GM18508 (cell line): Measurements from ENCODE around the gene TNFSF11.

Source experiments
- ATAC-seq: cut with Tn5 transposase; IDR thresholded peaks from one replicate; pipeline ENCODE4 v1.9.1; 2021; ENCODE audit warnings: moderate number of reproducible peaks; ENCODE audit not compliant: insufficient read depth, unreplicated experiment

Gene TNFSF11, protein sequence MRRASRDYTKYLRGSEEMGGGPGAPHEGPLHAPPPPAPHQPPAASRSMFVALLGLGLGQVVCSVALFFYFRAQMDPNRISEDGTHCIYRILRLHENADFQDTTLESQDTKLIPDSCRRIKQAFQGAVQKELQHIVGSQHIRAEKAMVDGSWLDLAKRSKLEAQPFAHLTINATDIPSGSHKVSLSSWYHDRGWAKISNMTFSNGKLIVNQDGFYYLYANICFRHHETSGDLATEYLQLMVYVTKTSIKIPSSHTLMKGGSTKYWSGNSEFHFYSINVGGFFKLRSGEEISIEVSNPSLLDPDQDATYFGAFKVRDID

DNA sequence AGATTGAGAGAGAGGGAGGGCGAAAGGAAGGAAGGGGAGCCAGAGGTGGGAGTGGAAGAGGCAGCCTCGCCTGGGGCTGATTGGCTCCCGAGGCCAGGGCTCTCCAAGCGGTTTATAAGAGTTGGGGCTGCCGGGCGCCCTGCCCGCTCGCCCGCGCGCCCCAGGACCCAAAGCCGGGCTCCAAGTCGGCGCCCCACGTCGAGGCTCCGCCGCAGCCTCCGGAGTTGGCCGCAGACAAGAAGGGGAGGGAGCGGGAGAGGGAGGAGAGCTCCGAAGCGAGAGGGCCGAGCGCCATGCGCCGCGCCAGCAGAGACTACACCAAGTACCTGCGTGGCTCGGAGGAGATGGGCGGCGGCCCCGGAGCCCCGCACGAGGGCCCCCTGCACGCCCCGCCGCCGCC lies at the start of gene TNFSF11:
TSS of gene TNFSF11 (plus strand) at position 142 of the 400 bp plus-strand sequence. CDS start at position 294, 152 bp downstream.
- ATAC-seq, result no peak

DNA sequence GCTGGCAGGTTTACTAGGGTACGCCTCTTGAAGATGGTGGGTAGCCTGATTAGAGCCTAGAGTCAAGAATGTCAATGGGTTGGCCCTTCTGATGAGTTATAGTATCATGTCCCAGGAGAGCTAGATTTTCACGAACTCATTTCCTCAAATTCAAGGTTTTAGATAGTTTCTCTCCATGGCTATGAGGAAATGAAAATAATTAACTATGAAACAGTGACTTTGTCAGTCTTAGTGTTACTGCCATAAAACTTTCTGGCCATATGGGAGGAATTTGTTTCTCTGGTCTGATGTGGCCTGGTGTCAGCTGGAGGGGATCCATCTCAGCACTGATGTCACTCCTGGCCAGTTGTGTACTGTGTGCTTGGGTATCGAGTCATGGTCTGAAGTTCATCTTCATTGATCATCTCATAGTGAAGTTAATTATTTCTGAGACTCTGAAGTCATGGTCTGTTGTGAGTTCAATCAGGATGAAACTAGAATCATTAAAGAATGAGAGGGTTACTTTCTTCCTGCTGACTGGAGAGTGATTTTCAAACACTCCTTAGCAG lies 49.4 kb upstream of the TNFSF11 start:
- ATAC-seq, result peak; percentile 84

DNA sequence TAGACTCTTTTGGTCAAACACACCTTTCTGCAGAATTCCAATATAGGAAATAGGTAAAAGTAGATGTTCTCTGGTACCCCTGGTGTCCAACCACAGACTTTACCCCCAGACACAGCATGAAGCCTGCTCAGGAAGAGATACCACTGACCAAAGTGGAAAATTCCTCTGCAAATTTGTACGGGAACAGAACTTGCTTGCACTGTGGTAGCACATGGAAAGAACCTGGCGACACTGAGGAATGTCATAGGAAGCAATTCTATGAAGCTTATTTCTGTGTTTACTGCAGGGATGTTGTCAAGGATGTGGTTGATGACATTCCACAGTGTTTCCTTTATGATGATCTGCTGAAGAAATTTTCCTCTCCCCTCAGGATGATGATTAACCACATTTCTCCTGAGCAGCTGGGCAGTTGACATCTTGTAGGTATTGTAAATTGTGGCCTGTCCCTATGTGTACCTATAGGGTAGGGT lies 48.9 kb upstream of the TNFSF11 start:
- no peak for ATAC-seq

DNA sequence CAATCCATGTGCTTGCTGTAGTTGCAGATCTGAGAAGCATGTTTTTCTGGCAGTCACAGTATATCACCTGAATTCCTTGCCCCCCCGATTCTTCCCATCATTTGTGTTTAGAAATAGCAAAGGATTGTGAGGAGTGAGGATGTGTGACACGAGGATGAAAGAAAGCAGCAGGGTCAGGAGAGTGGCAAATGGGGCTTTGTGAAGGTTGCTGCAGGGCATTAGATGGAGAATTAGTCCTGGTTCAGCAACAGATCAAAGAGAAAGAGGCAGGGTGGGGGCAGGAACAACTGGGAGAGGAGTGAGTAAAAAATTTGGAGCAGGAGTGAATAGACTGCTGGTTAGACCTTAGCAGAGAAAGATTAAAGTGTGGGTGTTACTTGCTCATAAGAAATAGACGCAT lies 47.7 kb upstream of the TNFSF11 start:
- ATAC-seq, result no peak

DNA sequence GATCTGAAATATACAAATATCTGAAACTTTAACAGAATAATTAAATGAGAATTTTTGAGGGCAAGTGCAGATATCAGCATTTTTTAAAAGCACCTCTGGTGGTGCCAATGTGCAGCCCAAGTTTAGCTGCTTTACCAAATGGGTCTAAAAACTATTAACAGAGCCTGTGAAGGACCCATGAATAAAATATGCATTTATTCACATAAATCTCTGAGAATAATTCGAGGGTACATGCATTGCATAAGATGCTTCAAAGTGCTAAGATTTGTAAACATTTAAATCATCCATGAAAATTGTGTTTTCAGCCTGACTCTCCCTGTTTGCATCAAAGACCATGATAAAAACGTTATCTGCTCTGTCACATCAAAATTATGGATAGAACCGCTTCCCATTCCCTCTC lies 47.1 kb upstream of the TNFSF11 start:
- ATAC-seq, result no peak

DNA sequence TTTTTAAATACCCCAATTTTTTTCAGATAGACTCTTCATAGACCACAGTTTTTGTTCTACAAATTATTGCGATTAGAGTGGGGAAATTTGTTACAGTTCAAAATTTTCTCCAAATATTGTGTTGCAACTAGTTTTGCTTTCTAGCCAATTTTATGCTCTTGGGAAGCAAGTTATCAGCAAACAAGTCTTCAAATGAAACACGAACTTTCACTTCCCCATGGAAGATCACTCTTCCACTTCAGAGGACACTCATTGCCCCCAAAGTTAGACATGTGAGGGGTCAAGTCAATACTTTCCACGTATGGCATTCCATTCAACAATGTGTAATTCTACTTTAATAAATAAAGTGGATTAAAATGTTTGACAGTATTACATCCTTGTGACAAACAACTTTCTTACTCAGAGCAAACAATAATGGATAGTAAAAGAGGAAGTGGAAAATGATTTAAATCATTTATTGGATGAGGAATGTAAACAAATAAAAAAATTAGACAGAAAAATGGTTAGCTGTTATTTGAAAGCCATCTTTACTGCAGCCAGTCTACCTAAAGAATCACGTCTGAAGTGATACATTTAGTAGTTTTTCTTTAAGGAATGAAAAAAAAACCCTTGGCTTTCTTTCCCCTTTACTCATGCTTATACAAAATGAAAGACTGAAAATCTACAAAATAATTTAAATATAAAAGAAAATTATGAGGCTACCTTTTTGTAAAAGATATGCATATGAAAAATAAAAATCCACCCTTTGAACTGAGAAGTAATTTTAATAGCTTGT lies 41.2 kb upstream of the TNFSF11 start:
- no peak for ATAC-seq

DNA sequence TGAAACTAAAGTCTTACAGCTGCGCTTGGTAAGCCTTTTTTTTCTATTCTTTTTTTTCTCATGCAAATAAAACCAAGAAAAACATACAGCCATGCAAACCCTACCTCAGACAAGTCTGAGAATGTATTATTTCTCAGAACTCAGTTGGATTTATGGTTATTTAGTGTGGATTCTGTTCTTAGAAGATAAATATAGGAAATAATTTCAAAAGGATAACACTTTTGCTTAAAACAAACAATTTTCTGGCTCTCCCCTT lies 40.7 kb upstream of the TNFSF11 start:
- no peak for ATAC-seq

DNA sequence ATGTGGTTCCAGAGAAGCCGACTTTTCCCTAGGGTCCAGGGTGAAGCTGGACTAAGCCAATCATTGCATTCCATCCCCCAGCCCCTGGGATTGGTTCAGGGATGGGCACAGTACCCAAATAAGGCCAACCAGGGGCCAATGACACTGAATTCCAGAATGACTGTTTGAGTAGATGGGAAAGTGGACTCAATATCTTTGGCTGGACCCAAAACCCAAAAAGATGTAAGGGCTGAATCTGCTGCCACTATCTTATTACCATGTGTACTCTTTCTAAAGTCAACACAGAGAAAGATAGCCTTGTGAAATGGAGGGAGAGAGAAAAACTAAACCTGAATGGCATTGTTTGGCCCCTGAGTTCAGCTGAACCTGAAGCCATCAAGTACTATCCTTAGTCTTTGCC lies 39.2 kb upstream of the TNFSF11 start:
- ATAC-seq, result no peak

DNA sequence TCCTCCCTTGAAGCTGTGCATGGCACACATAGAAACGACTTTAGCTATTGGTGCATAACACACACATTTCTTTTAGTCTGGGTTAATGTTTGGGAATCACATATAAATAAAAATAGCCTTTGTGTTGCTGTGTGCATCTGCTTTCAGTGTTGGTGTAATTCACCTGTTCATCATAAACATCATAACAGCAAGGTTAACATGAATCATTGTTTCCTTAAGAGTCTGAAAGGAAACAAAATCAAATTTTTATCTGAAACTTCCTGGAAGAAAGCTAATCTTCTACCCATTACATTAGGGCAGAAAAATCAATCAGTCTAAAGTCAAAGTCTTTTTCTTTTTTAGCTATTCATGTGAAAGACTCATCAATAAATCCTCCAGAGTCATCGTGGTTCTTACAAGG lies 35.0 kb upstream of the TNFSF11 start:
- no peak for ATAC-seq

DNA sequence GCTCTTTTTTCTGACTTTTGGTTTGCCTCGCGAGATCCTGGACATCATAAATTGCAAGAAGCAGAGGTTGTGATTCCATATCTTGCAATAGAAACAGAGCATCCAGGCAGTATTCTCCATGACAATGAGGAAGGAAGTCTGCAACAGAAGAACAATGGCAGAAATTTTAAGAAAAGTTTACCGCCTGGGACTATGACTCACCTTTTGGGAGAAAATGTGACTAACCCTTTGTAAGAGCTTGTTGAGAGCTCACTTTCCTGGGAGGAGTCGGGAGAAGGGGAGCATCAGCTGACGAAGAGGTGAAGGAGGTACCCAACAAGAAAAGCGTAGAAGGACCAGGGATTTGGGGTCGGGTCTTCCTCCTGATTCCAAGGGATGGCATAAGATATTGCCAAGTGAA lies 34.3 kb upstream of the TNFSF11 start:
- ATAC-seq, result no peak

DNA sequence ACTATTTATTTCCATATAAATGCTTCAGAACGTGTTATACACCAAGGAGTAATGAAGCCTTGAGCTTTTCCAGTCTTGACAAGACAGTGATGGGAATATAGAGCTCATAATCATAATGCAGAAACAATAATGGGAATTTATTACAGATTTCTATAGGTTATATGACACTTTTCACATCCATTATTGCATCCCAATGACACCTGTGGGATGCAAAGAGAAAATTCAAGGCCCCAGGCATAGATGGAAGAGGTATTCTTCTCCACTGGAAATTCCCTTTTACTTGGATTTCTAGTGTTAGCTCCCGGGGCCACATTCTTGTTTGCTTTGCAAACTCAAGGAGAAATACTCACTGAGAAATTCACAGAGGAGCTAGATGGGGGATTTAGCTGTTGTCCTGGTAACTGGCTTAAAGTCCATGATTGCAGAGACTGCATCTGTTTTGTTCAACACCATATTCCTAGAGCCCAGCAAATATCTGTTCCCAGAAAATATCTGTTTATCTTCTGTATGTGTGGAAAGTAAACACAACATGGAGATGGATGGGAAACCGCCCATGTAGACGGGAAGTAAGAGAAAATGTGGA lies 30.6 kb upstream of the TNFSF11 start:
- no peak for ATAC-seq

DNA sequence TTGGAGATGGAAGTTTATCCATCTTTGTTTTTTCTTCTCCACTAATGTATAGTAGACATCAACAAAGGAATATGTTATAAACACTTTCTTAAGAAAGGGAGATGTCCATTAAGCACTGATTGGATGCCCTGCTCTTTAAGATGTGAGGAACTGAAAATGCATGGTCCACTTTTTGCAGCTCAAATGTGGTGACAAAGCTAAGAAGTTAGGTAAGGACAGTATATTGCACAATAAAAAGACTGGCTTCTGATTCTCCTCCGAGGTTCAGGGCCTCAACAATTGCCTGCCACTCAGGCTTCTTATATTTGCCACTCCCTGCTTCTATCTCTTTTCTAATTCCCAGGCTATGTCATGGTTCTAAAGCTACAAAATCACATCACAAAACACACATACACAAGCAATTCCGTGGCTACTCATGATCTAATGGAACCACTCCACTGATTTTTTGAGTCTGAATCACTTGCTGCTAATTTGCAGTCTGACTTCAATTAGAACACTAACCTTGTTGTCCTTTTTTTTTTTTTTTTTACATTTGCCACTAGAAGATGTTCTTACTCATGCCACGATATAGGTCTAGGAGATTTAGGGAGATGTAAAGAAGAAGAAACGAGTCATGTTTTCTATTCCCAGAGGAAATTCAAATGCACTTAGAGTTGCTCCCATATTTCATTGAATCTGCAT lies 29.6 kb upstream of the TNFSF11 start:
- no peak for ATAC-seq

DNA sequence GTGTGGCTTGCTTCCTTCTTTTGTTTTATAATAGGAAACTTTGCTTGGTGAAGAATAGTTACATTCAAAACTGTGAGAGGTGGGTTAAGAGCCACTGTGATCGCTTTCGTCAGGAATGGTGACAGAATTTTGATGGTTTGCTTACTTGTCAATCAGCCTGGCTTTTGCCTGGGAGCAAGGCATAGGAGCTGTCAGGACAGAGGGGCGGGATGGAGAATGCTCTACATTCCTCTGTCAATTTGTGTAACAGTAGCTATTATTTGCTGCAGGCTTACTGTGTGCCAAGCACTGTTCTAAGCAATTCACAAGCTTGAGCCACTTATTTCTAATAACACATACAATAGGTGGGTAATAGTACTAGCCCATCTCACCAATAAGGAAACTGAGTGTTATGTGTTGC lies 28.1 kb upstream of the TNFSF11 start:
- no peak for ATAC-seq

DNA sequence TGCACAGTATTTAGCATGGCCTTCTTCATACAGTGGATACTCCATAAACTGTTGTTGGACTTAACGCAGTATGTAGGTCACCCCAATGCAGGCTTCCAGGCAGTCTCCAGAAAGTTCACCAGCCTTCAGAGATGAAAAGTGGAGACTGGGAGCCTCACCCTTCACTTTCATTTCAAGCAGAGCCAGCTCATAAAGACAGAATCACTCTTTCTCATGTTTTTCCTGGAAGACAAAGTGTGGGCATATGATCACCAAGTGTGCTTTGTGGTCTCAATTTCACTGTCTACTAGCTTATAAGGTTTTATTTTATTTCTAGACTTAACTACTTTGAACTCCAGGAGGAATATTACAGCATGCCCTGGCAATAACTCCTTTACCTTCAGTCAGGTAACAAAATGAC lies 26.3 kb upstream of the TNFSF11 start:
- ATAC-seq, result no peak

DNA sequence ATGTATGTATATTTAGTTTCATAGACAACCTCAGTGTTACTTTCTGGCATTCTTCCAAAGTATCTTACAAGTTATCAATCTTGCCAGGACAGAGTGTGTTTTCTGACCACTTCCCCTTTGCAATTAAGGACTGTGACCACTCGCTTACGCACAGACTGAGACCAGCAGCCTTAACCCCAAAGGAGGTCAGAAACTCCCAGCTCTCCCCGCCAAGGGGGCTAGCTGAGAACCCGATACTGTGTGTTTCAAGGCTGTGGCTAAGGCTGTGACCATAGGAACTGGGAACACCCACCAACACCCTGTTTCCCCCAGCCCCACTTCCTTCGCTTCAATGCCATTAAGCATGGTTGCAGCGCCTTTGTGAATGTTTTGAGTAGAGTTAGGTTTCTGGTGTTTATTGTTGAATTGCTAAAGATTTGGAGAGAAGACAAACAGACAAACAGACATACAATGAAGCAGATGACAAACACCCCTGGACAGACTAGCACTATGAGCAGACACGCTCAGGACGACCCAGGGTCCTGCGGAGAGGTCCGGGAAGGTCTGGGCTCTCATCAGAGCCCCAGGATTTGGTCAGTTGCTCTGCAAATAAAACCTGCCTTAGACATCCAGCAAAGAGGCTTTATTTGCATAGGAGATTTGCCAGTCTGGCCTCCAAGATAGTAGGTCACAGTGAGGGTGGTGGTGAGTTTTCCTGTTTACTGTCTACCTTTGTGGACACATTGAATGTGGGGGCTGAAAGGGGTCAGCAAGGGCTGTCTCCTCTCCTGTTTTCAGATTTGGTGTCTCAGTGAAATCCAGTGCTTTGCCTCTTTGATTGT lies 25.0 kb upstream of the TNFSF11 start:
- ATAC-seq, result peak; percentile 95

DNA sequence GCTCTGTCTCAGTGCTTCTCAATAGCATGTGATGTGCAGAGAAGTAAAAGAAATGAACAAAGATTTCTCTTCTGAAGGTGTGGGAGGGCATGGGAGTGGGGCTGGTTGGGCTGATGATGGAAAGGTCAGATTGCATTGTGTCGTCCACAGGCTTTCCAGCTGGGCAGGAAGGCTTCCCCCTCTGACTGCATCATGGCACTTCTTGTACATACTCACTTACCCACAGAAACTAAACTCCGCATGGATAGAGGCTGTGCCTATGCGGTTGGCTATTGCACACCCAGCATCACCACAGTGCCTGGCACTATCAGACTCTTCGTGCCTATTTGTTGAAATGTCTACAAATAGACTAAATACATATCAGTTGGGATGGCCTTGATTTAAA lies 24.4 kb upstream of the TNFSF11 start:
- ATAC-seq, result no peak

DNA sequence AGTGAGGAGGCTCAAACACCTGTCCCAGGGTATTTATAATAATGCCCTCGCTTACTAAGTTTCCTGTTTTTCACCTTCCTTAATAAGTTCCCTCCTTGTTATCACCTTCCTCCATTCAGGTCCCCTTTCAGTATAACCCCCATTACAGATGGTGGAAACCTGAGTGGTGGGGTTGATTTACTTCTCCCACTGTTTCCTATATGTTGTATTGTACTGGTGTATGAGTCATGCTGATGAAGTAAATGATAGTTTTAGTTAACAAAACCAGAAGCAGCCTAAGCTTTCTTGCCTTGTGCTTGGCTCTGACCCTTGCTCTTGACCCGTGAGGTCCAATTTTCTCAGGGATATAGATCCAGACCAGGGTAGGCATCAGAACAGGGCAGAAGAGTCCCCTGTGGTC lies 22.3 kb upstream of the TNFSF11 start:
- no peak for ATAC-seq

DNA sequence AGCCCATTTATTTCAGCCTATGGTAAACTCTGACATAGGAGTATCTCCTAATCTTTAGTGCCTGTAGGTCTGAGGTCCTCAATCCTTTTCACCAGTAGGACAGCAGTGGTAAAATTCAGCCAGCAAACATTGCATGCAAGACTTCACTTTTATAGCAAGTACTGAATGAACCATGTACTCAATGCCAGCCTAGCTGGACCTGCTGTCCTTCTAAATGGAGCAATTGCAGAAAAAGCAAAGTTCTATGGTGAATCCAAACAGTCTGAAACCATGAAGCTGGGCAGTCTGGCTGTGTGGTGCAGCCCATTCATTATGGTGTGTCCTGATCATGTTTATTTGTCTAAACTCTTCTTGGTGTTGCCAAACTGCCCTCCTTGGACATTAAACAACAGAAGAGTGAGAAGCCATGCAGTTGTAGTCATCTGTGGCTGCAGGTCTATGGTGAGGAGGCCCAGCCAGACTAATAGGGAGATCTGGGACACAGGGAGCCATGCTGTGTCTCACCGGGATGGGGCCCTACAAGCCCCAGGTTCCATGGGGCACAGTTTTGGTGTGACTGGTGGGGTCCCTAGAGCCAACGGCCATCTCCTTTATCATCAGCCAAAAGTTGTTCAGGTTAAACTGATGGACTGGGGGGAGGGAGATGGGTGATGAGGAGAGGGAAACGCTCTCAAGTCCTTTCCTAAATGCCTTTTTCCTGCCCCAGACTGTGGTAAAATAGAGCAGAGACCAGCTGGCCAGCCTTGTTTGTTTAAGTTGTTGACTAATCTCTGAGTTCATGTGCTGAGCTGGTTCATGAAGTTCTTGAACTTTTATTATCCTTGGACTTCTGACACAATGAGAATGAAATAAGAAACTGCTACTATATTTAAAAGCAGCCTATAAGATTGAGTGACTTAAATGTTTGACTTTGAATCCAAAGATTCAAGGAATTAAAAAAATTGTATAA lies 20.6 kb upstream of the TNFSF11 start:
- ATAC-seq, result no peak

DNA sequence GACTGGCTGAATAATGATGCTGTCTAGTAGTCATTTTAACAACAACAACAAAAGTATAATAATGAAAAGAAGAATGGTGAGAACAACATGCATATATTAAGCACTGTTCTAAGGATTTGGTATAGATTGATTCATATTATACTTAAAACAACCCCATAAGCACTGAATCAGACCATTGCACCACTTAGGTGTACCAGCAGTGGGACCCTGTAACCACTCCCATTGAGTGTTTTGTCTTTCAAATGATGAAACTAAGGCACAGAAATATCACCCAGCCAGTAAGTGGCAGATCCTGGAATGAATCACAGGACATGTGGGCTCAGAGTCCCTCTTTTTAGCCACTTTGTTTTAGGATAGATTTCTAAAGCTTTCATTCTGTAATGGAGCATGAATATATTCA lies 14.9 kb upstream of the TNFSF11 start:
- ATAC-seq, result no peak
